K562 (cell line): ENCODE results near the gene ADD2. TPM values are rescaled to one million over a fixed set of nuclear protein-coding genes. Genes with fewer than 3 reads are reported as not detected.

Experiments
- ATAC-seq: fragments of 200-7000 bp; cut with Tn5 transposase; 3 replicates; pipeline ENCODE4 v1.9.1; 2020; ENCODE audit warnings: moderate library complexity
- BruUV-seq: library from RNA; stranded (reverse); fragments of 400-500 nt; replicated peaks from 2 replicates; lab custom pipeline; 2021; lab: Mats Ljungman, UMichigan
- CTCF ChIA-PET: fragments of 300-600 bp; formaldehyde crosslinking; extraction: SDS; loops from one replicate; lab custom pipeline; 2021; ENCODE audit warnings: low intra/inter-chr PET ratio; lab: Yijun Ruan, JAX
- POLR2A ChIA-PET: fragments of 300-600, 350-650 bp; sonication (Branson Sonifier 250); formaldehyde crosslinking; extraction: SDS; loops from one replicate; lab custom pipeline; 2021; ENCODE audit warnings: antibody characterized with exemption, inconsistent platforms; lab: Yijun Ruan, JAX
- DNase-seq, 4 experiments: peaks; one replicate each; pipeline versions ENCODE4 v3.0.0 to v3.0.0-alpha.2; 2011 to 2018; ENCODE audit warnings: low spot score in 3 of 4, mixed read lengths in 3 of 4; ENCODE audit errors: extremely low read depth in 1 of 4
- FAIRE-seq: peaks from 2 replicates; lab custom pipeline; 2011; peaks lifted over from hg19 to GRCh38; lab: Jason Lieb, UNC
- H2AFZ ChIP-seq: 2 replicates; pipeline ENCODE4 v1.6.0; 2011; ENCODE audit warnings: low read depth, low read length, control low read depth, inconsistent platforms
- H3K27ac ChIP-seq: fragments of 200-600 bp; 3 replicates; pipeline ENCODE4 v1.8.0; 2011; ENCODE audit warnings: low read depth, mild to moderate bottlenecking, control low read depth, inconsistent platforms, low read length, moderate library complexity, mixed read lengths; ENCODE audit errors: extremely low read depth
- H3K27me3 ChIP-seq, 2 experiments: fragments of 300-600 bp in 1 of 2; 2 replicates in 1 of 2; 3 replicates in 1 of 2; pipeline versions ENCODE4 v1.6.0 to v1.8.0; 2011; ENCODE audit warnings: inconsistent platforms in 2 of 2, low read length in 2 of 2, mild to moderate bottlenecking in 1 of 2, mixed read lengths in 1 of 2, moderate library complexity in 1 of 2; ENCODE audit not compliant: control insufficient read depth in 2 of 2, insufficient read depth in 2 of 2
- H3K36me3 ChIP-seq: fragments of 300-600 bp; 3 replicates; pipeline ENCODE4 v1.8.0; 2011; ENCODE audit warnings: mild to moderate bottlenecking, low read length, inconsistent platforms; ENCODE audit not compliant: control insufficient read depth, insufficient read depth
- H3K4me1 ChIP-seq, 2 experiments: fragments of 200-600 bp in 1 of 2; replicated peaks in 1 of 2; 2 replicates in 1 of 2; 3 replicates in 1 of 2; pipeline versions ENCODE4 v1.5.1 to v1.8.0; 2011; ENCODE audit warnings: inconsistent platforms in 2 of 2, low read length in 2 of 2, mild to moderate bottlenecking in 1 of 2, mixed read lengths in 1 of 2, moderate library complexity in 1 of 2; ENCODE audit not compliant: control insufficient read depth in 2 of 2, insufficient read depth in 2 of 2
- H3K4me2 ChIP-seq: 2 replicates; pipeline ENCODE4 v1.6.1; 2011; ENCODE audit warnings: low read length, control low read depth, inconsistent platforms, mixed read lengths; ENCODE audit not compliant: insufficient read depth
- H3K4me3 ChIP-seq: fragments of 200-600 bp; sonication (generic), shearing (Covaris generic); 2 replicates; pipeline ENCODE4 v1.5.1; 2016; ENCODE audit warnings: control low read depth, inconsistent platforms
- H3K79me2 ChIP-seq: fragments of 200-600 bp; 3 replicates; pipeline ENCODE4 v1.8.0; 2011; ENCODE audit warnings: low read length, inconsistent platforms; ENCODE audit not compliant: control insufficient read depth, insufficient read depth
- H3K9ac ChIP-seq, 2 experiments: 2 replicates each; pipeline versions ENCODE4 v1.6.0 to v1.6.1; 2011; ENCODE audit warnings: low read depth in 2 of 2, low read length in 2 of 2, control low read depth in 1 of 2, inconsistent platforms in 1 of 2, mild to moderate bottlenecking in 1 of 2, mixed read lengths in 1 of 2; ENCODE audit not compliant: insufficient read depth in 1 of 2
- H3K9me1 ChIP-seq: one replicate; pipeline ENCODE4 v1.6.0; 2011; ENCODE audit warnings: inconsistent platforms, mild to moderate bottlenecking, low read length, moderate library complexity; ENCODE audit not compliant: control insufficient read depth, insufficient read depth
- H3K9me3 ChIP-seq: replicated peaks from 2 replicates; pipeline ENCODE4 v1.5.1; 2011; ENCODE audit warnings: low read depth, low read length, inconsistent platforms; ENCODE audit not compliant: control insufficient read depth, insufficient read depth
- H4K20me1 ChIP-seq: replicated peaks from 2 replicates; pipeline ENCODE4 v1.6.1; 2011; ENCODE audit warnings: low read length, inconsistent platforms, mixed read lengths; ENCODE audit not compliant: control insufficient read depth, insufficient read depth
- CTCF ChIP-seq, 3 experiments: IDR thresholded peaks in 2 of 3; conservative IDR thresholded peaks in 1 of 3; 2 replicates each; pipeline ENCODE4 v1.5.1; 2011 to 2012; ENCODE audit warnings: low read length in 3 of 3, mild to moderate bottlenecking in 3 of 3, control low read depth in 2 of 3, improper control_type of control experiment in 1 of 3, inconsistent platforms in 1 of 3, low read depth in 1 of 3, mixed read lengths in 1 of 3, moderate library complexity in 1 of 3; ENCODE audit not compliant: insufficient read depth in 2 of 3
- E2F8 ChIP-seq: fragments of 450-650 bp; IDR thresholded peaks from 2 replicates; pipeline ENCODE4 v1.7.1; 2018; ENCODE audit warnings: mild to moderate bottlenecking, low read depth; ENCODE audit not compliant: partially characterized antibody
- HDAC8 ChIP-seq: fragments of 450-650 bp; IDR thresholded peaks from 2 replicates; pipeline ENCODE4 v1.6.1; 2016; ENCODE audit warnings: mild to moderate bottlenecking, missing genetic modification characterization, moderate library complexity, missing compliant biosample characterization
- HIVEP1 ChIP-seq: fragments of 250-450 bp; sonication (Bioruptor Pico); IDR thresholded peaks from 2 replicates; pipeline ENCODE4 v1.4.0; 2020; ENCODE audit warnings: mild to moderate bottlenecking
- HMGXB4 ChIP-seq: sonication (generic); formaldehyde crosslinking; IDR thresholded peaks from 2 replicates; pipeline ENCODE4 v1.8.1; 2023; ENCODE audit warnings: mild to moderate bottlenecking, missing genetic modification reagents
- ILF3 ChIP-seq: fragments of 450-650 bp; IDR thresholded peaks from 2 replicates; pipeline ENCODE4 v1.6.1; 2018; ENCODE audit warnings: antibody characterized with exemption, mild to moderate bottlenecking, moderate library complexity, borderline replicate concordance
- NEUROD1 ChIP-seq: fragments of 150-350 bp; IDR thresholded peaks from 2 replicates; pipeline ENCODE4 v1.6.1; 2014; ENCODE audit warnings: borderline replicate concordance, low read length, low read depth; ENCODE audit not compliant: partially characterized antibody
- NR3C1 ChIP-seq: sonication (generic); formaldehyde crosslinking; IDR thresholded peaks from 2 replicates; pipeline ENCODE4 v1.8.1; 2022; ENCODE audit warnings: missing genetic modification reagents
- STAT5B ChIP-seq: fragments of 250-450 bp; sonication (Bioruptor Pico); IDR thresholded peaks from 2 replicates; pipeline ENCODE4 v1.8.0; 2021; ENCODE audit warnings: mild to moderate bottlenecking, inconsistent platforms
- U2AF1 ChIP-seq: fragments of 200-400 bp; formaldehyde crosslinking; optimal IDR thresholded peaks from 2 replicates; pipeline ENCODE3; 2017; ENCODE audit warnings: mild to moderate bottlenecking, low read depth, low read length, moderate library complexity
- ZBTB12 ChIP-seq: fragments of 250-450 bp; sonication (Bioruptor Pico); IDR thresholded peaks from 2 replicates; pipeline ENCODE4 v1.4.0; 2020
- ZFX ChIP-seq: sonication (generic); formaldehyde crosslinking; IDR thresholded peaks from 2 replicates; pipeline ENCODE4 v1.8.0; 2022; ENCODE audit warnings: mild to moderate bottlenecking, missing genetic modification reagents, moderate library complexity
- ZNF384 ChIP-seq: IDR thresholded peaks from 2 replicates; pipeline ENCODE4 v1.6.1; 2012; ENCODE audit warnings: low read depth, low read length, improper control_type of control experiment
- ZNF76 ChIP-seq: fragments of 250-450 bp; sonication (Bioruptor Pico); IDR thresholded peaks from 2 replicates; pipeline ENCODE4 v1.4.0; 2020; ENCODE audit warnings: mild to moderate bottlenecking, moderate library complexity, borderline replicate concordance
- WGBS: fragments of 100-300 bp; shearing (Covaris generic); methylation state at CpG from one replicate; pipeline ENCODE4 v1.1.6; 2016; ENCODE audit warnings: low coverage, mixed read lengths; ENCODE audit not compliant: insufficient coverage; ENCODE audit errors: missing lambda C conversion rate; 5-methylcytosine and 5-hydroxymethylcytosine counted together
- in situ Hi-C: fragments of 300-500 bp; cut with MboI; formaldehyde crosslinking; loops from 4 replicates; pipeline ENCODE4 v1.15.0; 2018; ENCODE audit warnings: inconsistent platforms, mixed read lengths
- intact Hi-C: fragments of 100-400 bp; cut with micrococcal nuclease; formaldehyde crosslinking; loops from 2 replicates; pipeline ENCODE4 v1.14.2; 2022
- polyA plus RNA-seq, 8 experiments: library from polyadenylated mRNA; depleted of rRNA in 4 of 8; stranded (reverse) in 5 of 8; unstranded in 3 of 8; fragments of >200 nt; fragmentation: Nextera tagmentation in 2 of 8; fragmentation: Illumina TruSeq in 1 of 8; extraction: Ambion mirVana in 2 of 8; extraction: Trizol in 1 of 8; gene quantifications; 2 replicates each; pipeline versions ENCODE4 v1.2.1 to v1.2.3, GENCODE V29; 2011 to 2014; ENCODE audit warnings: inconsistent platforms in 1 of 8, missing spikeins in 1 of 8
- total RNA-seq, 7 experiments: library from RNA; depleted of rRNA in 6 of 7; stranded (reverse); fragments of >200 nt in 6 of 7; fragmentation: Illumina TruSeq in 2 of 7; extraction: Trizol in 2 of 7; gene quantifications; 2 replicates each; pipeline versions ENCODE4 v1.2.1 to v1.2.3, GENCODE V29; 2011 to 2021; ENCODE audit warnings: low replicate concordance in 1 of 7

The ADD2 gene
- total and polyA plus RNA-seq, 9 of the 15 experiments (the other 6 are each of a cell fraction or from before 2014, with no cell fraction given): 3.5 to 63.0 (median 36.2) TPM

GRCh38 chr2:70712916-70713315 is 55.1 kb downstream of the ADD2 start (continued):
- TF ChIP-seq NEUROD1 (no peak), E2F8 (no peak), STAT5B (CRISPR knock-in tag) (no peak), HIVEP1 (CRISPR knock-in tag) (no peak), U2AF1 (no peak), NR3C1 (CRISPR knock-in tag) (no peak), ZFX (CRISPR knock-in tag) (no peak), ZNF76 (CRISPR knock-in tag) (no peak), ZNF384 (no peak)
- TF ChIP-seq, all 486 proteins: peak for 0

GRCh38 chr2:70711191-70711590 is 56.8 kb downstream of the ADD2 start:
- H2AFZ ChIP-seq: no peak overlapping the region
- peaks cover 39% of the 10 kb centered on the region for H3K36me3 ChIP-seq
- H3K9me3 ChIP-seq: no peaks in the 10 kb centered on the region
- no peak overlapping the region for H3K4me2 ChIP-seq
- FAIRE-seq (no peak), ATAC-seq (no peak), DNase-seq (no peak)
- in situ Hi-C loops (no loop called here), intact Hi-C loops (no loop called here)
- H3K9me1 ChIP-seq: no peaks in the 10 kb centered on the region
- ChIA-PET POLR2A (interaction anchor here (1.3 to 1.5 kb wide), 2 partner anchors 9 to 31 kb away, joined by 3 read pairs; no protein-coding TSS in a partner anchor), CTCF (no interaction called here)
- H3K9ac ChIP-seq: no peak overlapping the region
- no peak overlapping the region for H3K27ac ChIP-seq
- WGBS: 92% methylated on average over 1 of the region's 1 CpG
- BruUV-seq: no TSS peak
- no peak overlapping the region for H3K4me3 ChIP-seq
- no peaks in the 10 kb centered on the region for H3K27me3 ChIP-seq
- no peaks in the 10 kb centered on the region for H4K20me1 ChIP-seq
- peaks cover 26% of the 10 kb centered on the region for H3K79me2 ChIP-seq
- H3K4me1 ChIP-seq: peaks cover 24 to 31% of the 10 kb centered on the region in 2 experiments; a peak in 4 of 5 replicates
- TF ChIP-seq CTCF (IDR thresholded peaks at IDR 0.05 in 2 of 3, conservative IDR thresholded peaks at IDR 0.05 in 1 of 3; ENCODE audit: insufficient read depth in 2 of 3, low read depth in 1 of 3, low read length in 3 of 3) (no peak), ZBTB12 (CRISPR knock-in tag) (no peak), ILF3 (no peak), HMGXB4 (no peak), HDAC8 (tag) (no peak)
